Activated T-cell treated with anti-CD3 and anti-CD28 coated beads, Interleukin-2, amount 50 U/mL, for 24 hours (primary cell): Measurements from ENCODE around the gene ABCC11.
"Not testable (repeated sequence)": the region's sequence is repeated elsewhere in the genome, so short reads cannot be mapped to it uniquely, and the experiment has no call there.

ENCODE experiments used
- DNase-seq: peaks from one replicate; pipeline ENCODE4 v3.0.0-alpha.2; 2020
- H3K27ac Mint-ChIP-seq: 2 replicates; pipeline ENCODE4 v1.8.0; 2020; ENCODE audit warnings: mild to moderate bottlenecking, mixed read lengths
- H3K27me3 Mint-ChIP-seq: 2 replicates; pipeline ENCODE4 v1.8.0; 2020; ENCODE audit warnings: mixed read lengths
- H3K36me3 Mint-ChIP-seq: 2 replicates; pipeline ENCODE4 v1.8.0; 2020; ENCODE audit warnings: low read depth, mixed read lengths
- H3K4me1 Mint-ChIP-seq: 2 replicates; pipeline ENCODE4 v1.8.0; 2020; ENCODE audit warnings: low read depth, mixed read lengths
- H3K4me3 Mint-ChIP-seq: 2 replicates; pipeline ENCODE4 v1.8.0; 2020; ENCODE audit warnings: mild to moderate bottlenecking, moderate library complexity, mixed read lengths
- H3K9me3 Mint-ChIP-seq: 2 replicates; pipeline ENCODE4 v1.8.0; 2020; ENCODE audit warnings: mixed read lengths

Gene ABCC11

DNA sequence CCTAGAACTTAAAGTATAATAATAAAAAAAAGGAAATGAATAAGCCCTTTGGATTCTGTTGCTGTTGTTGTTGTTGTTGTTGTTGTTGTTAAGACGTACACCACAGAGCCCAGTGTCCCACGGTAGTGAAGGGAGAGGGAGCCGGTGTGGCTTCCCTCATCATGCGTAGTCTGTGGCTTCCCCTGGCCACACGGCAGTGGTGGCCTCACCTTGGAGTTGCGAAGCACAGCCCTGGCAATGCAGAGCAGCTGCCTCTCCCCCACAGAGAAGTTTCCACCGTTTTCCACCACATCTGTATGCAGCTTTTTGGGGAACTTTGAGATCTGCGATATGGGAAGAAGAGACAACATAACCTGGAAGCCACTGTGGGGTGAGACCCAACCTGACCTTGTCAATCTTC, 77.4 kb downstream of the ABCC11 start:
- H3K4me1 Mint-ChIP-seq: peaks cover 2% of the 10 kb centered on the region
- no peak overlapping the region for H3K27ac Mint-ChIP-seq

DNA sequence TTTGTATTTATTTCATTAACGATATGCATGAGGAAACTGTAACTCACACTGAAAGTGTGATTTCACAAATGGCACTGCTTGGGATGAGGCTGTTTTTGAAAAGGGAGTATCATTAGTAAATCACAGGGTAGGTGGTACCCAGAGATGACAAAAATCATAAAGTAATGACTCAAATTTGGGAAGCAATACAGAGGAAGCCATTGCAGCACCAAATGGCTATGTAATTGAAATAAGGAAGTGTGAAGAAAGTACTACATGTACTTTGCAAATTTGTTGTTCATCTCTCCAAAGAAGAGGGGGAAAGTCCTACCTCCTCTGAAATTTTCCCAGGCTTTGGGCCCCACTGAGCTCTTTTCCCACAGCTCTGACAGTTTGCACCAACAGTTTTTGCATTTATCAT, 79.3 kb downstream of the ABCC11 start:
- no peak overlapping the region for H3K4me3 Mint-ChIP-seq
- peaks cover 9% of the 10 kb centered on the region for H3K27me3 Mint-ChIP-seq
- peaks cover 5% of the 10 kb centered on the region for H3K4me1 Mint-ChIP-seq
- DNase-seq: no peak
- H3K27ac Mint-ChIP-seq: no peak overlapping the region
- no peaks in the 10 kb centered on the region for H3K9me3 Mint-ChIP-seq
- no peaks in the 10 kb centered on the region for H3K36me3 Mint-ChIP-seq

More for the DNA sequence above, 77.4 kb downstream of the ABCC11 start:
- H3K27me3 Mint-ChIP-seq: peaks cover 8% of the 10 kb centered on the region
- H3K9me3 Mint-ChIP-seq: no peaks in the 10 kb centered on the region
- DNase-seq: no peak
- H3K4me3 Mint-ChIP-seq: no peak overlapping the region
- no peaks in the 10 kb centered on the region for H3K36me3 Mint-ChIP-seq

GRCh38 chr16:48166617-48167016, 80.7 kb downstream of the ABCC11 start:
- H3K27me3 Mint-ChIP-seq: peaks cover 10% of the 10 kb centered on the region
- not testable (repeated sequence) for H3K36me3 Mint-ChIP-seq, H3K4me3 Mint-ChIP-seq, H3K9me3 Mint-ChIP-seq, DNase-seq, H3K4me1 Mint-ChIP-seq, H3K27ac Mint-ChIP-seq

DNA sequence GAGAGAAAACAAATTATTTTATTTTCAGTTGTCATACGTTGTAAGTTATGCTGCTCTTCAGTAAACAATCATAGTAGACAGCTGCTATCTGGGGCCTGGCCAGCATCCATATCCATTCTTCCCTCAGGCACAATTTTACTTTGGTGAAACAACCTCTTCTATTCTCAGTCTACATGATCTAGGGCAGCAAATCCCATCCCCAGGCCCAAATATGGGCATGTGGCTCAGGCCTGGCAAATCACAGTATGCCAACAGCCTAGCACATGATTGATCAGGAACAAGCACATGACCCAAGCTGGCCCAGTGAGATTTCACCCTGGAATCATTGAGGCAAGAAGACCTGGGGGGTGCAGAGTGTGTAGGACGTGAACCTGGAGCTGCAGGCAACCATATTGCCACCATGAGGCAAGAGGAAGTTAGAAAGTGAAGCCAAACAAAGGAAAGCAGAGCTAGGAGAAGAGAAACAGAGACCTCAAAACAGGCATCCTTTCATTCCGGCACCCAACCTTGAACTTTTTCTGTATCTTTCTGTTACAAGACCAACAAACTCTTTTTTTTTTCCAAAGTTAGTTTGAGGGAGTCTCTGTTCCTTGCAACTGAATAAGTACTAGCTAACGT, 81.3 kb downstream of the ABCC11 start:
- Mint-ChIP-seq H3K36me3 (no peaks in the 10 kb centered on the region), H3K4me3 (no peak overlapping the region), H3K9me3 (no peaks in the 10 kb centered on the region), H3K4me1 (peaks cover 5% of the 10 kb centered on the region), H3K27me3 (peaks cover 10% of the 10 kb centered on the region), H3K27ac (peak overlapping the region; percentile 19)
- DNase-seq: no peak

DNA sequence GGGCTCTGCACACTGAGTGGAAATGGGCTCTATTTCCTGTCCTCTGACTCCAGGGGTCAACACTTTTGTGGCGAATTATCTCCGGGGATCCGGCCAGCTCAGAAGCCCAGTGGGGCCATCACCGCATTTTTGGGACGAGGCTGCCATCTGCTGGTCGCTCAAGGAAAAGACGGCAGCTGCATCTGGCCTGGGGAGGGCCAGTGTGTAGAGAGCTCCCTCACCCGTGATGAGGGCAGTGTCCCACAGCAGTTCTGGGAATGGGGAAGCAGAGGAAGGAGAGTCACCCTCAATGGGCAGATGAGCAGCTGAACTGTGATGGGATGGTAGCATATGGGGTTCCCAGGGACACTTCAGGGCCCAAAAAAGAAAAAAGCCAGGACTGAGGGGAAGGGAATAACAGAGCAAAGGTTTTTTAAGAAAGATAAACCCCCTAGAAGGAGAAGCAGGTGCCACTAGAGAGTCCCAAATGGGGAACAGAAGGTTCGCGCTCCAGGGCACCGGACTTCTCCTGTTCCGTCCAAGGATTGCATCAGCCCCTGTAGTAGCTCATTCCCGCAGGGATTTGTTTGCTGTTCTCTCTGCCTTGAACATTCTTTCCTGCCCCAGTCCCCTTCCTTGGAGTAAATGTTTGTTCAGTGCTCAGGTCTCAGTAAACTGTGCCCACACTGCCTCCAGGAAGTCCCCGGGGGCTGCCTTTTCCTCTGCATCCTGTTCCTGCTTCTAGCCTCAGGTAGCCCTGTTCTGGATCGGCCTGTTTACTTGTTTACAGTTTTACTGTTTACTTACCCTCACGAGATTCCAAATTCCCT, 82.2 kb downstream of the ABCC11 start:
- Mint-ChIP-seq H3K4me1 (peaks cover 5% of the 10 kb centered on the region), H3K27ac (peak overlapping the region; percentile 77), H3K36me3 (no peaks in the 10 kb centered on the region), H3K27me3 (peaks cover 13% of the 10 kb centered on the region), H3K9me3 (no peaks in the 10 kb centered on the region), H3K4me3 (no peak overlapping the region)
- DNase-seq: peak; percentile 83

GRCh38 chr16:48162839-48163410, 84.4 kb downstream of the ABCC11 start:
- Mint-ChIP-seq H3K4me1 (peaks cover 19% of the 10 kb centered on the region), H3K4me3 (no peak overlapping the region), H3K27me3 (peaks cover 20% of the 10 kb centered on the region), H3K27ac (no peak overlapping the region), H3K9me3 (no peaks in the 10 kb centered on the region), H3K36me3 (no peaks in the 10 kb centered on the region)
- no peak for DNase-seq

GRCh38 chr16:48161906-48162305, 85.4 kb downstream of the ABCC11 start:
- DNase-seq: no peak
- Mint-ChIP-seq H3K27me3 (peaks cover 20% of the 10 kb centered on the region), H3K4me3 (no peak overlapping the region), H3K36me3 (no peaks in the 10 kb centered on the region), H3K27ac (no peak overlapping the region), H3K4me1 (peaks cover 29% of the 10 kb centered on the region), H3K9me3 (no peaks in the 10 kb centered on the region)

DNA sequence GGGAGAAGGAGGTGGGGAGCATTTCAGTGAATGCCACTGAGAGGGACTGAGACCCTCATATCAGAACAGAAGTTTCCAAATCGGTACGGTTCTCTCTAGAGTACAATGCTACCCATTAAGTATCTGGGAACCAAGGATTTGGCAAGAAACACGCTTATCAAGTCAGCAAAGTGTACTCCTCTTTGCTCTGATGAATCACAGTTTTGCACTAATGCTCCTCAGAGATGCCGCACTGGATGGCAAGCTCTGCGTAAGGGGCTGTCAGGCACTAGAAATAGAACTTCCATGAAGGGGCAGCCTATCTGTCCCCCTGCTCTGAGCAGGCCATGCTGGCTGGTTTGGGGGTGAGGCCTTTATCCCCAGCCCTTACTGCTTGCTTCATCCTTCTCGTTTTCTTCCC, 86.8 kb downstream of the ABCC11 start:
- Mint-ChIP-seq H3K4me1 (peaks cover 32% of the 10 kb centered on the region), H3K4me3 (no peak overlapping the region), H3K36me3 (no peaks in the 10 kb centered on the region), H3K27ac (no peak overlapping the region), H3K27me3 (peaks cover 26% of the 10 kb centered on the region), H3K9me3 (no peaks in the 10 kb centered on the region)
- no peak for DNase-seq

- no peaks in the 10 kb centered on the region for H3K9me3 Mint-ChIP-seq
- no peaks in the 10 kb centered on the region for H3K36me3 Mint-ChIP-seq
- DNase-seq: peak; percentile 53
- H3K4me1 Mint-ChIP-seq: peaks cover 28% of the 10 kb centered on the region
- H3K4me3 Mint-ChIP-seq: peak overlapping the region; percentile 58
- peak overlapping the region; percentile 94 for H3K27ac Mint-ChIP-seq
- H3K27me3 Mint-ChIP-seq: peaks cover 37% of the 10 kb centered on the region
Observed at GRCh38 chr16:48158296-48158695, 89.0 kb downstream of the ABCC11 start.

DNA sequence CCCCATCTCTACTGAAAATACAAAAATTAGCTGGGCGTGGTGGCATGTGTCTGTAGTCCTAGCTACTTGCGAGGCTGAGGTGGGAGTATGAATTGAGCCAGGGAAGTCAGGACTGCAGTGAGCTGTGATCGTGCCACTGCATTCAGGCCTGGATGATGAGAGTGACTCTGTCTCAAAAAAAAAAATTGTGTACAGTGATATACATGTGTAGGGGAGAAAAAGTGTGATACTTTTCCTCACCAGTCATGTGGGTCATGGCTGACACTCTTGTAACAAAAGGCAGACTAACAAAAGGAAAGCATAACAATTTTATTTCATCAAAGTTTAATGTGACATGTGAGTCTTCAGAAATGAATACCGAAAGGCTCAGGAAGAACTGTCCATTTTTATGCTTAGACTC, 89.5 kb downstream of the ABCC11 start:
- H3K36me3 Mint-ChIP-seq: no peaks in the 10 kb centered on the region
- peak overlapping the region; percentile 94 for H3K27ac Mint-ChIP-seq
- H3K9me3 Mint-ChIP-seq: no peaks in the 10 kb centered on the region
- peaks cover 28% of the 10 kb centered on the region for H3K4me1 Mint-ChIP-seq
- peaks cover 35% of the 10 kb centered on the region for H3K27me3 Mint-ChIP-seq
- DNase-seq: no peak
- peak overlapping the region; percentile 58 for H3K4me3 Mint-ChIP-seq

GRCh38 chr16:48157302-48157701, 90.0 kb downstream of the ABCC11 start:
- no peak for DNase-seq
- Mint-ChIP-seq H3K27ac (peak overlapping the region; percentile 94), H3K4me1 (peaks cover 28% of the 10 kb centered on the region), H3K9me3 (no peaks in the 10 kb centered on the region), H3K4me3 (no peak overlapping the region), H3K27me3 (peaks cover 38% of the 10 kb centered on the region), H3K36me3 (no peaks in the 10 kb centered on the region)

DNA sequence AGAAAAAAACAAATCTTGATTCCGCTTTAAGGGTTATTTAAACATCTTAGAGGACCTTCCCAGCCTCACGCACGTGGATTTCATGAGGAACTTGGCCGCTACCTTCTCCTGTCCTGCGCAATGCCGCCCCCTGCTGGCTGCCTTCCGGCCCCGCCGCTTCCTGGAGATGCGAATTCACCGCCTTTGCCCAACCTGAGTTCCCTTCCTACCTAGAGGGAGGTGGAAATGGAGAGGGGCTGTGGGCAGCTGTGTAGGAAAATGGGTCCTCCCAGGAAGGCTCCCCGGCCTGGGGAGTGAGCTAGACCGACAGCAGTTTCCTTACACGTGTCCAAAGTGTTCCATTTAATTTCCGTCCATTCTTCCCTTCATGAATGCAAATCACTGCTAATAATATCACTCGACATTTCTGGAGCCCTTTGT, 90.5 kb downstream of the ABCC11 start:
- peak overlapping the region; percentile 26 for H3K27ac Mint-ChIP-seq
- no peaks in the 10 kb centered on the region for H3K9me3 Mint-ChIP-seq
- H3K4me1 Mint-ChIP-seq: peaks cover 28% of the 10 kb centered on the region
- peaks cover 39% of the 10 kb centered on the region for H3K27me3 Mint-ChIP-seq
- H3K36me3 Mint-ChIP-seq: no peaks in the 10 kb centered on the region
- no peak overlapping the region for H3K4me3 Mint-ChIP-seq
- peak; percentile 90 for DNase-seq

DNA sequence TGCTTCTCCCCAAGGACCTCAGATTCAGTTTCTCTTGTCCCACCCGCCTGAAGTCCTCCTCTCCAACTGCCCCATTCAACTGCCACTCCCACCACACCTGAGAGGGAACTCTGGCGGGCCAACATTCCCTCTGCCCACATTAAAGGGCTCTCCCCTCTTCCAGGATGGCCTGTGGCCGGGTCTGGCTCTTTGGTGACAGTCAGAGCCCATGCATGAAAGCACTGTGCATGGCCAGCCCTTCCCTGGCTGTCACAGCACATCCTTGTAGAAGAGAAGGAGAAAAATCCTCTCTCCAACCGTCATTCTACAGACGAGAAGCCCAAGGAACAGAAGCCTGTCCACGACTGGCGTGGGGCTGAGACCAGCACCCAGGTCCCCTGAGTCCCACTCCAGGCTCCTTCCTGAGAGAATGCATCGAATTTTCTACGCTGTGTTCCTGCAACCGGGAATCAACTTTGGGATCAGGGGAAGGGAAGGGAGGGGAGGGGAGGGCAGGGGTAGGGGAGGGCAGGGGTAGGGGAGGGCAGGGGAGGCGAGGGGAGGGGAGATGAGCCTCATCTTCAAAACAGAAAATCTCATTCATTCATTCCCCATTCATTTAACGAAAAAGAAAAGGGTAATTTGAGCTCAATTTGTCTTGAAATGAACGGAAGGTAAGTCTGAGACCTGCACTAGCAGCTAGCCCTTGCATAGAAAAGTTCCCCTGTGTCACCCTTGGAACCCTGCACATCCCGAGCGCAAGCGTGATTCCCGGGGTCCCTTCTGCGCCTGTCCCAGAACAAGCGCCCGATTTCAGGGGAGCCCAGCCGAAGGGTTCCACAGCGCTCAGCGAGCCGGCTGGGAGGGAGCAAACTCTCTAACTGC, 91.2 kb downstream of the ABCC11 start, which contains the start of gene ABCC12:
Gene ABCC12 (minus strand): TSS at position 68 of the 864 bp plus-strand sequence. CDS start 9,569 bp downstream, outside the sequence.
- Mint-ChIP-seq H3K27me3 (peaks cover 43% of the 10 kb centered on the region), H3K9me3 (no peaks in the 10 kb centered on the region), H3K4me3 (no peak within 1 kb of the TSS), H3K4me1 (peaks cover 28% of the 10 kb centered on the region), H3K27ac (no peak within 1 kb of the TSS), H3K36me3 (no peaks in the 10 kb centered on the region)
- DNase-seq: no peak

DNA sequence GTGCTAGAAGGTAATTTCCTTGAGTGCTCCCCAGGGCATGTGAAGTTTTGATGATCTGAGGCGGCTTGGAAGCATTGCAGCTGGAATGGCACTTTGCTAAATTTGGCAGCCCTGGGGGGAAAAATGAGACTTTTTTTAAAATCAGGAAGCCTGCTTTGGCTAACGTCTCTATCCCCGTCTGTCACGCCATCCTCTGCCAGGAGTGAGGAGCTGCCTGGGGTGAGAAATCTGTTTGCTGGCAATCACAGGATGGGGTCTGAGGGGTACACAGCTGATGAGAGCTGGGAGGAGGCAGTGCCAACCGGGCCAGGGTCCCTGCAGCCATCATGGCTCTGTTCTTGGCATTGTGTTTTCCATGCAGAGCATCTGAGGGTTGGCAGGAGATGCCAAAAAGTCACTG, 93.6 kb downstream of the ABCC11 start:
- Mint-ChIP-seq H3K36me3 (no peaks in the 10 kb centered on the region), H3K9me3 (no peaks in the 10 kb centered on the region), H3K4me1 (peaks cover 22% of the 10 kb centered on the region), H3K27ac (no peak overlapping the region), H3K27me3 (peaks cover 45% of the 10 kb centered on the region), H3K4me3 (no peak overlapping the region)
- DNase-seq: no peak
